Measurements from ENCODE around the gene RBMS3.

RBMS3 gene

GRCh38 chr3:29277249-29277648 lies 3.6 kb upstream of the RBMS3 start:
- no peak for DNase-seq (ENCODE audit: low spot score)

- DNase-seq (ENCODE audit: low spot score), result no peak
Observed at GRCh38 chr3:29279286-29279685, 1.6 kb upstream of the RBMS3 start.

DNA sequence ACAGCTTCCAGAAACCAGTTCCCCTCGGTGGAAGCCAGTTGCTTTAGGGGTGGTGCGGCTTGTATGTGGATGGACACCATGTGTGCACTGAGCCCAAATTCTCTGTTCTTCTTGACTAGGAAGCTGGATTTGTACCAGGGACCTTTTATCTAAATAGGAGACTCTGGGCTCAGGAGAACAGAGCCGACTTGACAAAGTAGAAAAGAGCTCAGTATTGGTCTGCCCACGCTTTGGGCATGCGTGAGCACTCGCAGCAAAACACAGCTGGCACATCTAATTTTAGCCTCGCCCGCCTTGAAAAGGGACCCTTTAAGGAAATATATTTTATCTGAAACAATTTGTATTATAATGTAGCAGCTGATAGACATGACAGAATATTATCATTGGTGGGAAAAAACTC lies 1.1 kb upstream of the RBMS3 start:
- no peak for DNase-seq (ENCODE audit: low spot score)

- no peak for DNase-seq (ENCODE audit: low spot score)
Observed at GRCh38 chr3:29281094-29281343, 148 bp downstream of the RBMS3 start.

- no peak for DNase-seq (ENCODE audit: low spot score)
Observed at GRCh38 chr3:29281344-29282241, 722 bp downstream of the RBMS3 start.

- DNase-seq (ENCODE audit: low spot score), result no peak
Observed at GRCh38 chr3:29282427-29283230, 1.8 kb downstream of the RBMS3 start.

DNA sequence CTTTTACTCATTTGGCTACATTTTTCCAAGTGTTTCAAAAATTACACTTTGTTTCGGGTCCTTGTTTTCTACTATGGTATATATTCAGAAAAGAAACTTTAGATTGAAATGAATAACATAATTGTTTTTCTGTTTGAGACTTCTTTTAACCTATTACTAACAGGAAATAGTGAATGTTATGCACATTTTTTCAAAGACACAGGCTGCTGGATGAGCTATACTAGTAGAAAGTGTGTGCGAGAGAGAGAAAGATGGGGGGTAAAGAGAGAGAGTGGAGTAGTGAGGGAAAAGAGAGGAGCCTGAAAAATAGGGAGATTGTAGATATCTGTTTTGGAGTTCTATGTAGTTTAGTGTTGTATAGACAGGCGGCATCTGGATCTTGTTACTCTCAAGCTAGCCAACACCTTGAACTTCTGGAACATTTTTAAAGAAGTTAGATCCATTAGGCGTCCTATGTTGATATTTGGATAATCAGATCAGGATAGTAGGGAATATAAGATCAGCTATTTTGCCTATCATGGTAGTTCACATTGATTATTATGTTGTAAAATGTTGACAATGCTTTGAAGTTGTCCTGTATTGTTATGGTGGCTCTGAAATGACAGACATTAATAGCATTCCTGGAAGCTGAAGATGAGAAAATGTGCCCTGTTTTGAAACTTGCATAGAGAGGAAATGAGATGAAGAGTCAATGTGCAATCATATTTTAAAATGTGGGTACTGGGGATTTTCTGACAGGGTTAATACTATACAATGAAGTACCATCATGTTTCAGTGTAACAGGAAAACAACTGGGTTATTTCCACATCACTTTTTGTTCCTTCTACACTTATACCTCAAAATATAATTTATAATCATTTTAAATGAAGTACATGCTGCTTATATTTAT lies 2.6 kb downstream of the RBMS3 start:
- DNase-seq (ENCODE audit: low spot score), result no peak

- DNase-seq (ENCODE audit: low spot score), result no peak
Observed at GRCh38 chr3:29284497-29284896, 3.6 kb downstream of the RBMS3 start.

GRCh38 chr3:29285471-29286071 lies 4.7 kb downstream of the RBMS3 start:
- no peak for DNase-seq (ENCODE audit: low spot score)

GRCh38 chr3:29286478-29287240 lies 5.8 kb downstream of the RBMS3 start:
- DNase-seq (ENCODE audit: low spot score), result no peak

DNA sequence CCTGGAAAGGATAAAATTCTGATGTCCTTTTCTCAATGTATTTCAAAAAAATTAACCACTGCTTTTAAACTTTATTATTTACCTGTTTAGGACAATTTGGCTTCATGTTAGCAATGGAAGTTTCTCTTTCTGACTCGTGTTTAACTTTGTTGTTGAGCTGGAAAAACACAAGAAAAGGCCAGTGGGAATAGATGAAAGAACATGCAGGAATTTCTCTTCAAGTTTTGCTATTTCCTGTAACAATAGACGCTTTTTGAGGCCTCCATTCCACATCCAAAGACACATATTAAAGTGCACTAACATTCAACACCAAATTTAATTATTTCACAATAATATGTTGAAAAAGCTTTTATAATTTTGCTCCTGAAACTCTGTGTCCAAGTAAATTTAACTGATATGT lies 9.7 kb downstream of the RBMS3 start:
- no peak for DNase-seq (ENCODE audit: low spot score)

DNA sequence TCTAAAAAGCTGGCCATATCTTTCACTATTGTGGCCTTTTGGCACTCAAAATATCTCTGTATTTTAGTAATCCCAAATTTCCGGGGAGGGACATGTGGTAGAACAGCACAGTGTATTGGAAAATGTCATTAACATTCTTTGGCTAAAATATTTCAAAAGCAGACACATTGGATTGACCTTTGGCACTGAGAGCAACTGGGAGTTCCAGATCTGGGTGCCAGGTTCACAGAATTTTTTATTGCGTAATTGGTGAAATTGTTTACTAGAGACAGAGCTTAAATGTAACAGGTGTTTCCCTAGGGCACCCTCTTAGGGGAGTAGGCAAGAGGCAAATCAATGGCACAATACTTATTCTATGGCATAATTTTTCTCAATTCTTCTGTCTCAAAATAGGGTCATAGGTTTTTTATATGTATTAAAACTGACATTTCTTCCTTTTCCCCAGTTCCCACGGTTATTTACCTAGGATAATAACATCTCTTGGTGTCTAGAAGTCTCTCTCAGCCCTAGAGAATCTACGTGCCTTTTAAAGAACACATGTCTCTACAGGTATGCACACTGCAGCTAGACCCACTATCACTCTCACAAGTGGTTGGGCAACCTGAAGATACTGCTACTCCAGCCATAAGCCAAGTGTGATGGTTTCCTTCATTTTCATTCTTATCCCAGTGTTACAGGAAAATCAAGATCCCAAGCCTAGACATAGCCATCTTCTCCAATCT lies 10.6 kb downstream of the RBMS3 start:
- DNase-seq (ENCODE audit: low spot score), result no peak

- DNase-seq (ENCODE audit: low spot score), result no peak
Observed at GRCh38 chr3:29291982-29292363, 11.1 kb downstream of the RBMS3 start.

GRCh38 chr3:29293421-29293820 lies 12.6 kb downstream of the RBMS3 start:
- DNase-seq (ENCODE audit: low spot score), result no peak

DNA sequence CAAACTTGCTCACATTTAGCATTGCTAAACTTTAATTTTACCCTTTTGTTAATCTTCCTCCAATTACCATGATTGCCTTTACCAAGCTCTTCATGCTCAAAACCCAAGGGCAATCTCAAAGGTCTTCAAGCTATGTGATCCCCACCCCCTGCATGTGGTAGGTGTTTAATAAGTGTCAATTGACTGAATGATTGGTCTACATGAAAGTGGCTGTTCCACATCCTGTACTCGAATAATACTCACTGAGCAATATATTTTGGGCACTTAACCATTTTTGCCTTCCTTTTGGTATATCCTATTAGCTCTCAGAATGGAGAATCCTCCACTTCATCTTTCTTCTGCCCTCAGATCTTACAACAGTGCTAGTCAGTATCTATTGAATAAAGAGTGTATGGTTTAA lies 17.1 kb downstream of the RBMS3 start:
- no peak for DNase-seq (ENCODE audit: low spot score)

- no peak for DNase-seq (ENCODE audit: low spot score)
Observed at GRCh38 chr3:29301332-29302019, 20.6 kb downstream of the RBMS3 start.

DNA sequence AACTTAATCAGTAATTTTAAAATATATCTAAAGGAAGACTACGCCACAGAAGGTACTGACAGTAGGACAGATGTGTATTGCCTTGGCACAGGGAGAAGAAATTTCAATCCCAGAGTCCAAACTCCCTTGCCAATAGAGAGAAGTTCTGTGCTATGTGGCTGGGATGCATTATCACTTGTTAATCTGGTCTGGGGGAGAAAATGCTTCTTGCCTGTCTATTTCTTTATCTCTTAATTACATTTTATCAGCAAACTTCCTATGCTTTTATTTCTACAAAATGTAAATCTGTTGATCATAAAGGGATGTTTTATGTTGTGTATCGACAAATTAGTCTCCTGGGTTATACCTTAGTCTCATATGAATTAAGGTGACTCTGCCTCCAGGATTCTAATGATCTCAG lies 21.7 kb downstream of the RBMS3 start:
- DNase-seq (ENCODE audit: low spot score), result no peak

DNA sequence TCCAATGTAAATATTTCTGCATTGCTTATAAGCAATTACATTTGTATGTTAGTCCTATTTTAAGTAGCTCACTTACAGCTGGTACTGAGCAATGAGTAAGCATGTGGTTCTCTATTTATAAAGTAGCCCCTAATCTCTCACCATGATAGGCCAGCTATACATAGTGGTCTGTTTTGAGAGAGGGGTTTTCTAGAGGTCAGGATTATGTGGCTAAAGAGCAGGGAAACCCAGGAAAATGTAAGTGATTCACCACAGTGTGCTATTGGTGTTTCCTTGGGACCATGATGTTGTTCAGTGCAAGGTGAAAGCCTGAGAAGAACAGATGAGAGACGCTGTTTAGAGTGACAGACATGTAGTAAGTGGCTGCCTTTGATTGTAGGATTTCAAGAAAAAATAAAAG lies 26.4 kb downstream of the RBMS3 start:
- DNase-seq (ENCODE audit: low spot score), result no peak

- no peak for DNase-seq (ENCODE audit: low spot score)
Observed at GRCh38 chr3:29310865-29311264, 30.0 kb downstream of the RBMS3 start.

GRCh38 chr3:29311795-29312194 lies 30.9 kb downstream of the RBMS3 start:
- DNase-seq (ENCODE audit: low spot score), result no peak
